Activated naive CD8-positive, alpha-beta T cell treated with anti-CD3 and anti-CD28 coated beads, Interleukin-2, amount 50 U/mL, for 16 hours (primary cell): ENCODE measurements around the gene MDGA2.

Experiments
- DNase-seq: peaks from one replicate; pipeline ENCODE4 v3.0.0-alpha.2; 2020; ENCODE audit warnings: low read depth, low spot score

The MDGA2 gene

DNA sequence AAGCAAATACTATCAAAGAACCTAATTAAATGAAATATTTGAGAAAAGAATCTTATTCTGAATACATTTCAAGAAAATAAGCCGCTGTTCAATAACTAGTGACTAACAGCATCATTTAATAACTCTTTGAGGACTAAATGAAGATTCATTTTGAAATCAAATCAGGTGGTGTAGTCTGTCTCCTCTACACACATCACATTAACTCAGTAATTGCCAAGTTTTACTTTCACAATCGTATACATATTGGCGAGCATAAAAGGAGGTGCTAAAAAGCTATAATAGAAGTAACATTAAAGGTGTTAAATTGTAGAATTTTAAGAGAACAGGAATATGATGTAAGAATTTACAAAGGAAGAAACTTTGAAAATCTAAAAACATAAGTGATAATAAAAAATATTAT lies 185.1 kb downstream of the MDGA2 start:
- DNase-seq, result no peak

GRCh38 chr14:47485421-47485820 lies 190.0 kb downstream of the MDGA2 start:
- DNase-seq, result no peak

DNA sequence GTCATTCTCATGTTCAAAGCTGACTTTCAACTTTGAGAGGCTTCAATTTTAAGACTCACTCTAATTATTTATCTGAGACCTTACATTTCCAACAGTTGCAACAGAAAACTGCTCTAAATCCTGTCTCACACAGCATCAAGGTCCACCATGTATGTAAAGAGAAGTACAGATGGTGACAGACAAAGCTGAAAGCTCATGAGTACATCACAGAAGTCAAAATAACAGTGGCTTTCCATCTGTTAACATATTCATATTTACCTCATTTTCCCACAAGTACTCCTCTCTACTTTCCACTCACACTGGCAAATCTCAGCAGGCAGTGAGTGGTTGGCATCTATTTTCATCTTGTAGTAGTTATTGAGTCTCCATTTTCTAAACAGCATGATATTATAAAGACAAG lies 192.0 kb downstream of the MDGA2 start:
- no peak for DNase-seq

DNA sequence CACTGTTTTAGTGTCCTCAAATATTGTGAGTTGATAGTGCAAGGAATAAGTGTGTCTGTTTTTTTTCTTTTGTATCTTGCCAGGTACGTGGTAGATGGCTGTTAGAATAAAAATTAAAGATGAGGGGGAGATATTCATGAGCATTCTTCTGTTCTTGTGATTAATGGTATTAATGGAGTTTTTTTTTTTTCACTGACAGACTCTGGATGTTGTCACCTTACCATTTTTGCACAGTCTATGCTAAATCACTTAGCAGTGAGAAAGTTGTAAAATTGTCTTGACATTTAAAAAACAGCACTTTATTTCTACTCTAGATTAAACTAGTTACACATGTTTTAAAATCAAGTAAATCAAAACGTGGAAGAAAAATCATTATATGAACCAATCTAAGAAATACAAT lies 204.3 kb downstream of the MDGA2 start:
- DNase-seq, result no peak

DNA sequence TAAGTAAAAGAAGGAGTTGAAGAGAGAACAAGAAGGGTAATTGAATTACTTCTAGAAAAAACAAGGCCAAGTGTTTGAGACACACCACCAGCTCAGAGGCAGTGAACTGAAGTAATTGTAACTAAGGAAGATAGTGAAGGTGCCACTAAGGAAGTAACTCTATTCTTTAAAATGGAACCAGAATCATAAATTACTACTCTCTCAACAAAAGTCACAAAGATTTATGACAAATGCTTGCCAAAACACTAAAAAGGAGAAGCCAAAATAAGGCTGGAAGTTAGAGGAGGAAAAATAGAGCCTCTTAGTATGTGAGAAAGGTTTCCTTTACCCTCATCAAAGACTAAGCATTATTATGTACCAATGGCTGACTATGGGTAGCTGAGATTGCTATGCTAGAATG lies 208.5 kb downstream of the MDGA2 start:
- no peak for DNase-seq

- DNase-seq, result no peak
Measured at GRCh38 chr14:47454025-47454424, 221.4 kb downstream of the MDGA2 start.

- no peak for DNase-seq
Measured at GRCh38 chr14:47447076-47447475, 228.3 kb downstream of the MDGA2 start.

- DNase-seq, result no peak
Measured at GRCh38 chr14:47442211-47442610, 233.2 kb downstream of the MDGA2 start.

GRCh38 chr14:47439953-47440352 lies 235.5 kb downstream of the MDGA2 start:
- DNase-seq, result no peak

GRCh38 chr14:47438650-47439140 lies 236.7 kb downstream of the MDGA2 start:
- no peak for DNase-seq

GRCh38 chr14:47435331-47435965 lies 240.0 kb downstream of the MDGA2 start:
- DNase-seq, result no peak

DNA sequence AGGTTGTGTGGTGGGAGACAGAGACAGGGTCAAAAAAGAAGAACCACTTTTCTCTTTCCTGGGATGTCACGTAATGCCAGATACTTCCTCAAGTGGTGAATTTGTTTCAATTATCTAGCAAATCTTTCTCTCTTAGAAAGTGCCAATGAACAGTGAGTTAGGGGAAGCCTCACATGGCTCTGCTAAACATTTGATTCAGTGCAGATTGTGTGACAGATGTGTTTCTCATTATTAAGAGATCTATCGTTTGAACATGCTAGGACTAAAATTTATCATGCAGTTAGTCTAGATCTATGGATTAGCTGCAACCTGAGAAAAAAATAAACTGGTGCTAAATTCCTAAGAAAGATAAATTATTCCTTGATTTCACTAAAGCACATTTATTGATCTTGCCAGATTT lies 247.8 kb downstream of the MDGA2 start:
- no peak for DNase-seq

DNA sequence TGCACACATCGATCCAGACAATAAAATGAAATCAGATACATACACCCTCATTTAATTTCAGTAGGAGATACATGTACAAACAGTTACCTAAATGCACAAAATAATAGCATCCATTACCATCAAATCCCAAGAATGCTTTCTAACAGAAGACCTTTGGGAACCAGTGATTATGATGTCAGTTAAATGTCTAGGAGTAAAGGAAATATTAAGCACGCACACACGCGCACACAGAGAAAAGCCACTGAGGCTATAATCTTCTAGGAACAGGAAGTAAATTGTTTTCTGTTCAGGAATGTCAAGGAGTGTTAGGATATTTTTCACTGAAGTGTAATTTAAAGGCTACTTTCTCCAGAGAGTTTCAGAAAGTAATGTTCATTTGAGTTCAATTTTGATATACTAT lies 250.1 kb downstream of the MDGA2 start:
- no peak for DNase-seq

DNA sequence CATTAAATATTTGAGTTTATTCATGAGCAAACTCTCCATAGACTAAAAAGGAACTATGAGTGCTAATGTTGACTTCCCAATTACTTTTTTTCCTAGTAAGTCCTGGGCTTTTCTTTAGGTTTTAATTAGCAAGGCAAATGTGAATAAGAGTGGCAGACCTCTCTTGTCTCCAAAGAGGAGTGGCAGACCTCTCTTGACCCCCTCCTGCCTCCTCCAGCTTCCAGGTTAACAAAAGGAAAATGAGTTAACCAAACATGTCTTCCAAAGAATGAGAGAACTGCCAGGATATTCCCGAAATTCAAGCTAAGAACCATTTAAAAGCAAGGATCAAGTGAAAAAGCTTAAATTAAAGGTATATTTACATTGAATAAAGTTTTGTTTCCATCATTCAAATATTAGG lies 253.2 kb downstream of the MDGA2 start:
- no peak for DNase-seq

GRCh38 chr14:47411523-47411922 lies 263.9 kb downstream of the MDGA2 start:
- no peak for DNase-seq

DNA sequence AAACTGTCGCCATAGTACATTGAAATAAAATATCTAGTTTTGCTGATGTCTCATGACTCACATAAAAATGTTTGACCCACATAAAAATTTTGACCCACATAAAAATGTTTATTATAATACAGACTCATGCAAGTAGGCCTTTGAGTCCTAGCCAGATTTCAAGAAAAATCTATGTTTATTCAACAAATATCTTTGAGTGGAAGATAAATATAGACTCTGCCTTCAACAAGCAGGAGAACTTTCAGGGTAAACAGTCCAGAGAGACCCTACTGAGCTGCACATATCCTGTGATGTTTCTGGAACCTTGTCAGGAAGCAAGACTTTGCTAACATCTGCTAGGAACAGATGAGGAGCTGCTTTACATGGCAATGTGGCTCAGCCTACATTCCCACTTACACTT lies 283.1 kb downstream of the MDGA2 start:
- DNase-seq, result no peak

- DNase-seq, result no peak
Measured at GRCh38 chr14:47390831-47391504, 284.4 kb downstream of the MDGA2 start.

- DNase-seq, result no peak
Measured at GRCh38 chr14:47389535-47389934, 285.9 kb downstream of the MDGA2 start.

- no peak for DNase-seq
Measured at GRCh38 chr14:47366006-47366405, 309.4 kb downstream of the MDGA2 start.

GRCh38 chr14:47365233-47365632 lies 310.2 kb downstream of the MDGA2 start:
- no peak for DNase-seq

- DNase-seq, result no peak
Measured at GRCh38 chr14:47353186-47353585, 322.2 kb downstream of the MDGA2 start.

- DNase-seq, result no peak
Measured at GRCh38 chr14:47346849-47347248, 328.6 kb downstream of the MDGA2 start.

DNA sequence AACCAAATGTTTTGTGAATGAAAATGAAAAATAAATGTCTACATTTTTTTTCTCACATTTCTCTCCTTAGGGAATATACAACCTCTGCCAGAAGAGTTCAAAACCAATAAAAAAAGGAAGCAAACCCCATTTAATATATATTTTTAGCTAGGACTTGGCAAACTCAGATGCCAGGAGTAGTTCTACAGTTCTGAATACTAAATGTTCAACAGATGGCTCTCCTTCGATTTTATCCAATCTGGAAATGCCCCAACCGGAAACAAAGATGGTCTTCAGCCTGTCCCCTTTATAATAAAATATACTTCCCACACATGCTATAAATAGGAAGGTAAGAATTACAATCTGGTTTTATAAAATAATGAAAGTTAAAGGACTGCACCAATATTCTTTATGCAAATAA lies 330.4 kb downstream of the MDGA2 start:
- DNase-seq, result no peak

- DNase-seq, result no peak
Measured at GRCh38 chr14:47332939-47333338, 342.5 kb downstream of the MDGA2 start.
